GM23338 (cell line): ENCODE data around the gene WDR31. TPM values are rescaled to one million over a fixed set of nuclear protein-coding genes. Genes with fewer than 3 reads are reported as not detected.

Experiments
- ATAC-seq: fragments of 200-7000 bp; cut with Tn5 transposase; 3 replicates; pipeline ENCODE4 v1.9.1; 2020
- DNase-seq: peaks from one replicate; pipeline ENCODE4 v3.0.0-alpha.2; 2015; ENCODE audit warnings: low spot score
- H2AFZ ChIP-seq: fragments of 200-600 bp; sonication (generic); 2 replicates; pipeline ENCODE4 v1.8.0; 2016; ENCODE audit warnings: antibody characterized with exemption, mild to moderate bottlenecking, moderate library complexity
- H3F3A ChIP-seq: fragments of 200-600 bp; sonication (generic); replicated peaks from 2 replicates; pipeline ENCODE4 v1.8.0; 2017; ENCODE audit warnings: antibody characterized with exemption, mixed run types, low read depth
- H3K27ac ChIP-seq: fragments of 200-600 bp; sonication (generic); 2 replicates; pipeline ENCODE4 v1.6.1; 2016; ENCODE audit warnings: low read depth
- H3K27me3 ChIP-seq: fragments of 200-600 bp; sonication (generic); 2 replicates; pipeline ENCODE4 v1.8.0; 2016; ENCODE audit warnings: mild to moderate bottlenecking, mixed run types, moderate library complexity; ENCODE audit not compliant: insufficient read depth
- H3K36me3 ChIP-seq: fragments of 200-600 bp; sonication (generic); 2 replicates; pipeline ENCODE4 v1.8.0; 2016; ENCODE audit warnings: mild to moderate bottlenecking; ENCODE audit not compliant: insufficient read depth
- H3K4me1 ChIP-seq: fragments of 200-600 bp; sonication (generic); 2 replicates; pipeline ENCODE4 v1.8.0; 2016; ENCODE audit warnings: mild to moderate bottlenecking, moderate library complexity; ENCODE audit not compliant: insufficient read depth
- H3K4me2 ChIP-seq: fragments of 200-600 bp; sonication (generic); 2 replicates; pipeline ENCODE4 v1.7.1; 2017; ENCODE audit warnings: mixed run types
- H3K4me3 ChIP-seq: fragments of 200-600 bp; sonication (generic); 2 replicates; pipeline ENCODE4 v1.6.1; 2016; ENCODE audit warnings: mixed run types
- H3K79me2 ChIP-seq: fragments of 200-600 bp; sonication (generic); replicated peaks from 2 replicates; pipeline ENCODE4 v1.8.0; 2017; ENCODE audit warnings: mild to moderate bottlenecking; ENCODE audit not compliant: insufficient read depth
- H3K9me2 ChIP-seq: fragments of 200-600 bp; sonication (generic); 2 replicates; pipeline ENCODE4 v1.8.0; 2017; ENCODE audit not compliant: insufficient read depth
- H4K20me1 ChIP-seq: fragments of 200-600 bp; sonication (generic); replicated peaks from 2 replicates; pipeline ENCODE4 v1.8.0; 2017; ENCODE audit warnings: mild to moderate bottlenecking; ENCODE audit not compliant: insufficient read depth
- H3K27ac Mint-ChIP-seq: 2 replicates; pipeline ENCODE4 v1.8.0; 2020; ENCODE audit warnings: inconsistent platforms, mild to moderate bottlenecking, moderate library complexity, mixed read lengths
- H3K27me3 Mint-ChIP-seq: 3 replicates; pipeline ENCODE4 v1.8.0; 2022; ENCODE audit warnings: low read depth, mild to moderate bottlenecking, moderate library complexity, mixed read lengths, inconsistent platforms; ENCODE audit not compliant: insufficient read depth, poor library complexity
- H3K36me3 Mint-ChIP-seq: 3 replicates; pipeline ENCODE4 v1.8.0; 2021; ENCODE audit warnings: low read depth, mild to moderate bottlenecking, inconsistent platforms, moderate library complexity, mixed read lengths
- H3K4me1 Mint-ChIP-seq: 3 replicates; pipeline ENCODE4 v1.8.0; 2020; ENCODE audit warnings: mild to moderate bottlenecking, inconsistent platforms, mixed read lengths
- H3K4me3 Mint-ChIP-seq: 3 replicates; pipeline ENCODE4 v1.8.0; 2021; ENCODE audit warnings: moderate library complexity, mild to moderate bottlenecking, inconsistent platforms, mixed read lengths
- H3K9me3 Mint-ChIP-seq: 3 replicates; pipeline ENCODE4 v1.8.0; 2020; ENCODE audit warnings: moderate library complexity, mild to moderate bottlenecking, inconsistent platforms, mixed read lengths
- CREB1 ChIP-seq: fragments of 250-450 bp; sonication (Bioruptor Pico); IDR thresholded peaks from 2 replicates; pipeline ENCODE4 v1.5.0; 2020; ENCODE audit warnings: low read depth, mild to moderate bottlenecking, moderate library complexity
- ETS1 ChIP-seq: IDR thresholded peaks from 2 replicates; pipeline ENCODE4 v1.6.1; 2016; ENCODE audit warnings: antibody characterized with exemption
- EZH2 ChIP-seq: fragments of 200-600 bp; sonication (generic); IDR thresholded peaks from one replicate; pipeline ENCODE4 v1.8.0; 2017; ENCODE audit warnings: antibody characterized with exemption, mild to moderate bottlenecking, low read depth; ENCODE audit not compliant: unreplicated experiment
- EZH2phosphoT487 ChIP-seq: fragments of 200-600 bp; sonication (generic); IDR thresholded peaks from one replicate; pipeline ENCODE4 v1.8.1; 2018; ENCODE audit warnings: antibody characterized with exemption; ENCODE audit not compliant: unreplicated experiment
- JUNB ChIP-seq: IDR thresholded peaks from one replicate; pipeline ENCODE4 v1.6.1; 2016; ENCODE audit warnings: antibody characterized with exemption; ENCODE audit not compliant: unreplicated experiment
- NANOG ChIP-seq: IDR thresholded peaks from 2 replicates; pipeline ENCODE4 v1.6.1; 2016; ENCODE audit warnings: antibody characterized with exemption, borderline replicate concordance
- POLR2AphosphoS5 ChIP-seq: IDR thresholded peaks from 2 replicates; pipeline ENCODE4 v1.6.1; 2016; ENCODE audit warnings: antibody characterized with exemption, low read depth
- REST ChIP-seq: IDR thresholded peaks from one replicate; pipeline ENCODE4 v1.6.1; 2018; ENCODE audit warnings: antibody characterized with exemption; ENCODE audit not compliant: unreplicated experiment
- STAT1 ChIP-seq: IDR thresholded peaks from one replicate; pipeline ENCODE4 v1.6.1; 2016; ENCODE audit warnings: antibody characterized with exemption; ENCODE audit not compliant: unreplicated experiment
- ZNF114 ChIP-seq: fragments of 250-450 bp; sonication (Bioruptor Pico); IDR thresholded peaks from 2 replicates; pipeline ENCODE4 v1.5.0; 2020; ENCODE audit warnings: mild to moderate bottlenecking, moderate library complexity
- ZNF462 ChIP-seq: fragments of 250-450 bp; sonication (Bioruptor Pico); IDR thresholded peaks from 2 replicates; pipeline ENCODE4 v1.5.0; 2020; ENCODE audit warnings: mild to moderate bottlenecking, moderate library complexity
- polyA plus RNA-seq: library from polyadenylated mRNA; unstranded; fragments of >200 nt; fragmentation: Nextera tagmentation; extraction: Ambion mirVana; gene quantifications from 2 replicates; pipeline ENCODE4 v1.2.1, GENCODE V29; 2016
- total RNA-seq: library from RNA; depleted of rRNA; stranded (reverse); fragments of >200 nt; shearing (Covaris generic); gene quantifications from 2 replicates; pipeline ENCODE4 v1.2.3, GENCODE V29; 2014

Gene WDR31
- total and polyA plus RNA-seq, 2 experiments from 2014 or later, result 0.13 to 0.63 TPM

GRCh38 chr9:113275157-113276131 is 64.6 kb downstream of the WDR31 start, which contains the start of the genes CDC26 and PRPF4:
CDC26 (minus strand) TSS chr9:113275572; CDS start chr9:113272507, 3,065 bp downstream.
PRPF4 (plus strand) TSS chr9:113275658; CDS start chr9:113275744, 86 bp downstream.
- Histone ChIP-seq H3K36me3 (peaks cover 50% of the 10 kb centered on the region), H3K27ac (peak within 1 kb of the TSS; percentile 56; the same call in 1 of the 2 replicates), H3F3A (no peaks in the 10 kb centered on the region), H3K27me3 (no peaks in the 10 kb centered on the region), H4K20me1 (no peaks in the 10 kb centered on the region; the same call in 1 of the 2 replicates), H3K4me1 (peaks cover 8% of the 10 kb centered on the region; the same call in 1 of the 2 replicates), H2AFZ (peak within 1 kb of the TSS; percentile 64), H3K4me3 (peak within 1 kb of the TSS; percentile 87), H3K4me2 (peak within 1 kb of the TSS; percentile 87), H3K79me2 (peaks cover 28% of the 10 kb centered on the region), H3K9me2 (no peaks in the 10 kb centered on the region)
- no peak within 1 kb of the TSS for H3K4me3 Mint-ChIP-seq
- no peaks in the 10 kb centered on the region for H3K27me3 Mint-ChIP-seq
- peaks cover 7% of the 10 kb centered on the region; the same call in 1 of the 3 replicates for H3K4me1 Mint-ChIP-seq
- DNase-seq (peak; percentile 99), ATAC-seq (peak; percentile 96)
- H3K27ac Mint-ChIP-seq, result no peak within 1 kb of the TSS
- TF ChIP-seq EZH2 (no peak), ZNF462 (CRISPR knock-in tag) (no peak), POLR2AphosphoS5 (peak; percentile 99), REST (no peak), STAT1 (no peak), EZH2phosphoT487 (no peak), JUNB (no peak), ETS1 (peak; percentile 98), ZNF114 (no peak), NANOG (no peak), CREB1 (CRISPR knock-in tag) (peak; percentile 96)
- H3K36me3 Mint-ChIP-seq, result peaks cover 56% of the 10 kb centered on the region
- no peaks in the 10 kb centered on the region for H3K9me3 Mint-ChIP-seq
